CD4-positive, alpha-beta T cell treated with Interleukin-17A for 4 hours (primary cell): ENCODE measurements around the gene BRINP2.

ENCODE experiments used
- DNase-seq: peaks from one replicate; pipeline ENCODE4 v3.0.0-alpha.2; 2020; ENCODE audit warnings: mixed read lengths

Gene BRINP2

GRCh38 chr1:177227978-177228692, 57.4 kb downstream of the BRINP2 start:
- DNase-seq = no peak

DNA sequence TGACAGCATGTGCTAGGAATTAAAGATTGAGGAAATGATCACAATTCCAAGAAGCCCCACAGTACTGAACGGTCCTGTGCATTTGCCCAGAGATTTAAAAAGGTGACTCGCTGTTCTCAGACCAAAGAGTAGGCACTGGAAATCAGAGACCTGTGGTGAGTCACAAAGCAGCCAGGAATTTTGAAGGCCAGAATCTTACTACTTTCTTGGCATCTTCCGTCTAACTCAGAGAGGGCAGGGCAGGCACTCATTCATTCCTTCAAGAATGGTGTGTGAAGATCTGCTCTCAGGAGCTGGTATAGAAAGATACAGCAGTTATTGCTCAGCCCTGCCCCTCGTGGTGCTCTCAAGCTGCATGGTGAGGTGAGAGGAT, 57.9 kb downstream of the BRINP2 start:
- no peak for DNase-seq

DNA sequence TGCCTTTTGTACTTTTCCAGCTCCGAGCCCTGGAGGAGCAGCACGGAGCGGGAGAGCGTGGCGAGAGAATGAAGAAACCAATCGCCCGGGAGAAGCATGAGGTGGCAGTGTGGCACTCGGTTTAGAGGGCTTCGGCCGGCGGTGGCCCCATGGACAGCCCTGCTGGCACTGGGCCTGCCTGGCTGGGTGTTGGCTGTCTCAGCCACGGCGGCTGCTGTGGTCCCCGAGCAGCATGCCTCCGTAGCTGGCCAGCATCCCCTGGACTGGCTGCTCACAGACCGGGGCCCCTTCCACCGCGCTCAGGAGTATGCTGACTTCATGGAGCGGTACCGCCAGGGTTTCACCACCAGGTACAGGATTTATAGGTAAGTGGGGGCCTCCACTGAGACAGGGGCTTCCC, 59.0 kb downstream of the BRINP2 start:
- no peak for DNase-seq

- no peak for DNase-seq
Measured at GRCh38 chr1:177230228-177231016, 59.7 kb downstream of the BRINP2 start.

GRCh38 chr1:177235350-177235749, 64.6 kb downstream of the BRINP2 start:
- DNase-seq = no peak

- DNase-seq = no peak
Measured at GRCh38 chr1:177236962-177237361, 66.2 kb downstream of the BRINP2 start.

GRCh38 chr1:177238967-177239366, 68.2 kb downstream of the BRINP2 start:
- DNase-seq = no peak

DNA sequence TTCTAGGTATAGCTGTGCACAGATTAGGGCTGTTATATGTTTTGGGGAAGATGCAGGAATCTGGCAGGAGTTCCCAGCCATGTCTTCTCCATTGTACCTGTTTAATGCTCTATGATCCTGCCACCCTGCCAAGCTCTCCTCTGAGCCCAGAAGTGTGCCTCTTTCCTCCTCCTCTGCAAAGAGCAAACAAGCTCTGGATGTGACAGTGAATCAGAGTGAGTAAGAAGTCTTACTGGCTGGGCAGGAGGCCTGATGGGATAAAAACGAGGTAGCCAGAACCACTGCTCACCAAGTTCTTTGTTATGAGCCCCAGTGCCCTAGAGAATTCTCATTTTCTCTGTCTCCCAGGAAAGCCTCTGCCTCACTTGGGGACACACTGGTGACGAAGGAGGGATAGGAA, 69.0 kb downstream of the BRINP2 start:
- no peak for DNase-seq

DNA sequence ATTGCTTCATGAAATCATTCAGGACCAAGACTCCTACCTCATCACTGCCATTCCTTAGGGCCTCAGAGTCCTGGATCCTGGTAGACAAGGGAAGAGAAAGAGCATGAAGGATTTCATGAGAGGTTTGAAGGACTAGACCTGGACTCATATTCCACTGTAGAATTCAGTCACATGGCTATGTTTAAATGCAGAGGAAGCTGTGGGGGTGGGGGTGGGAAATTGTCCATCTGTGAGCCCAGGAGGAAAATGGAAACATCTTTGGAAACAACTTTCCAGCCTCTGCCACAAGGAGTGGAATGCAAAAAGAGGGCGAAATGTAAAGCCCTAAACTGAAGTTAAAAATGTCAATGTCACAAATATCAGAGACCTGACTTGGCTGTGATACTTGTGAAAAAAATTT, 73.0 kb downstream of the BRINP2 start:
- no peak for DNase-seq

DNA sequence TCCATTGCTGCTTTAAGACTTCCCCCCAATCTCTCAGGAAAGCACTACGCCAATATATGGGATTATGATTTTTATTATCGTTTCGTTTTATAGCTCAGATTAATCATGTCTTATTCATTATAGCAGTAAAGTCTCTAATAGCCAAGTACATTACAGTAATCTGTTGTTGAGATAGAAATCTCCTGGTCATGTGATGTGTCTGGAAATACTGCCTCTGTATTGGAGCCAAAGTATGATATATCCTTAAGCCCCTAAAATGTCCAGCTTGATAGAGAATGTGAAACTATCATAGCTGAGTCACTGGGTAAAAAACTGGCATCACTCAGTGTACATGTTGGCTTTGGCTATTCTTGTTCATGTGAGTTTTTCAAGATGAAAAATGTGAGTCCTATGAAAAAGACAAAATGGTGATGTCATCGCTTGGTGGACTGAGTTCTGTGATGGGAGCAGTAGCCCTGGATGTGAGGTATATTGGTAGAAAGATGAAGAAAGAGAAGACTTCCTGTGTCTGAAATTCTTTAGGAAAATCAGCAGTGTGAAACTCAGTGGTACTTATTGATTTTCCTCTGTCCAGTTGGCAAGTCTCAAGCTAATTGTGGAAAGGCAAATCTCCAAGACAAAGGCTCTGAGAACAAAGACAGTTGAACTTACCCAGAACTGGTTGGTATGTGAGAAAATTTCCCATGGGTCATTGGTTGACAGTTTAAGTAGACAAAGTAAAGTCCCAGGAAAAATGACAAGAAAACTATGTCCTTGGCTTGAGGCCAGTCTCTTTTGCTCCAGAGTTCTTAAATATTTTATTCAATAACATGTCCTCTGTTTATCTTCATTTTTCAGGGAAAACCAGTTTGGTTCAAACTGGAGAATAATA, 76.2 kb downstream of the BRINP2 start:
- DNase-seq = no peak

DNA sequence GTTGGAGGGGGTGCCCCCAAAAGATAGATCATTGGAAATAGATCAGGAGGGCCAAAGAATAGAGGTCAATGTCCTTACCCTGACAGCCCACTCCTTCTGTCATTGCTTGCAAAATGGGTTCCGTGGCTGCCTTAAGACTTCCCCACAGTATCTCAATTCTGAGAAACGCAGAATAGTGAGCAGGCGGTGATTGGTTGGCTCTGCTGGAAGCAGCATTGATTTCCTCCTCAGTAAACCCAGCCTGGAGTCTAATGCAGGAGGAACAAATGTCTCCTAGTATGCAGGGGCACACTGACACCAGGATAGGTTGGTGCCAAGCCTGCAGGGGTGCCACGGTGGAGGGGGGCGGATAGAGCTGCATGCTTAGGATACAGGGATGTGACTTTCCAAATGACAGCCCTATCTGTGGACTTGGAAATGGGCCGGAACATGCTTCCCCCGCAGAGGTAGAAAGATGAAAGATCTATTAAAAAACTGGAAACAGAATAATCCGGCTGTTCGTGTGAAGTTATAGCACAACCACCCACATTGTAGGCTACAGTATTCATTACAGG, 76.9 kb downstream of the BRINP2 start:
- DNase-seq = no peak

DNA sequence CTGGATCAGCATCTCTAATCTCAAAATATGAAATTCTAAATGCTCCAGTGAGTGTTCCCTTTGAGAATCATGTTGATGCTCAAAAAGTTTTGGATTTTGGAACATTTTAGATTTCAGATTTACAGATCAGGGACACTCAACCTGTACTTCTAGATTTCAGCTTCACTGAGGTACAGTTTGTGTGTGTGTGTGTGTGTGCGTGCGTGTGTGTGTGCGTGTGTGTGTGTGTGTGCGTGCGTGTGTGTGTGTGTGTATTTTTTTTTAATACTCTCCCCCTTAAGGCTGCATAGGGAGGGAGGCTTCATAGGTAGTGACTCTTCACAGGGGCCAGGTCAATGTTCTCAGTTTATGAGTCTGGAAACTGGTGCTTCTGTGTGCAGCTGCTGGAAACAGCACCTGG, 77.5 kb downstream of the BRINP2 start:
- DNase-seq = no peak

GRCh38 chr1:177249231-177249630, 78.5 kb downstream of the BRINP2 start:
- no peak for DNase-seq

GRCh38 chr1:177252877-177253276, 82.1 kb downstream of the BRINP2 start:
- no peak for DNase-seq

DNA sequence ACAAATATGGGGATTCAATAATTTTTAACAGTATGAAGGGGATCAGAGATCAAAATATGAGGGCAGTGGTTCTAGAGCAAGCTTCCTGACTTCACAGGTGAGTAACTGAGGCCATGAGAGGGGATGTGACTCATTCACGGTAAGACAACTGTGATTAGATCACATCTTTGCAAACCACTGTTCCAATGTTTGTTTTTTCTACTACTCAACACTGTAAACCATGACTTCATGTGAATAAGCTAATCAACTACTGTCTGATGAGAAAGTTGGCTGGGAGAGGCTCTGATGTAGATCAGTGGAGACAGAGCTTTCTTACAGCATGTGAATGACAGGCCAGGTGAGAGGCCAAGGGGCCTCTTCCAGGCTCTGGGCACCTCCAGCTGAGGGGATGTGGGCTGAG, 84.7 kb downstream of the BRINP2 start:
- no peak for DNase-seq

DNA sequence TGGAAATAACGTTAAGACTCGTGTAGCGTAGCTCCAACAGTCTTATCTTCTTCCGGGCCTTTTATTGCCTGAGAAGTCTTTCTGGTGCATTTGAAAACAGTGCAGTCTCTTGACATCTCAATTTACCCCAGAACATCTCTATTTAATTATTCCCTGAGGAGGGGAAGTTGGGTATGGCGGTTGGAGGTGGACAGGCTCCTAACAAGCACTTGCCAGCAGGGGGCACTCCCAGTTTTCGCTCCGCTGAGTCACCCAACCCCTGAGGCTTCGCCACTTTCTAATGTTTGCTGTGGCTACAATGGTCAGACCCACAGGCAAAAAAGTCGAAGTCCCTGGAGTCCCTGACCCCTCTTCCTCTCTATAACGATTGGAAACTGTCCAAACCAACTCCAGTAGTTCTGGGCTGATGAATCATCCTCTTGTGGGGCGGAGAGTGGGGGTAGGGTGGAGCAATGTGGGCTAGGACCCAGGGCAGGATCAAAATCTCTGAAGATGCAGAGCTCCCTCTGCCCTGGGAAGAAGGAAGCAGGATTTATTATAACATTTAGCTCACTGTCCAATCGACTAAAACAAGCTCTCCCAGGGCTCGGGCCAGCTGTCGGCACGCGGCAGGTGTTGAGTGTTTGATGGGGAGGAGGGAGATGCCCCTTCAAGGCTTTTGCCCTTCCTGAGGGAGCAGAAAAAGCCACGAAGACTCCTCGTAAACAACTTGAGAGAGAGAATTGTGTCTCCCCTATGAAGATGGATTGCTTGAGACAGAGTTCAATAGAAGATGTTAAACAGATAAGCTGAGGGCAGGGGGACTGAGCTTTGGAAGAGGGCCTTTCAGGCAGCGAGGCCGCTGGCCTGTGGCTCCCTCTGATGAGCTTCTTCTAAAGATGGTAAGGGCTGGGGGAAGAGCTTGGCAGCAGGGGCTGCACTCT, 85.7 kb downstream of the BRINP2 start:
- DNase-seq = no peak

DNA sequence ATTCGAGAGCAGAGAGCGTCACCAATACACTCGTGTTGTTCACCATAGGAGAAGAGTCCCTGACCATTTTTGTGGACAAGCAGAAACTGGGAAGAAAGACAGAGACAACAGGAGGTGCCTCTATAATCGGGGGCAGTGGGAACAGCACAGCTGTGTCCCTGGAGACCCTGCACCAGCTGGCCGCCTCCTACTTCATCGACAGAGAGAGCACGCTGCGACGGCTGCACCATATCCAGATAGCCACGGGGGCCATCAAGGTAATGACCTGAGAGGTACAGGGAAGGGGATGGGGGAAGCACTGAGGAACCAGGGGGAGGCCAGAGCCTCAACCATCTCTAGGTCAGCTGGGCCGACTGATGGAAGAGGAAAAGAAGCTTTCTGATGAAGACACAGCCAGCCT, 86.4 kb downstream of the BRINP2 start:
- no peak for DNase-seq

DNA sequence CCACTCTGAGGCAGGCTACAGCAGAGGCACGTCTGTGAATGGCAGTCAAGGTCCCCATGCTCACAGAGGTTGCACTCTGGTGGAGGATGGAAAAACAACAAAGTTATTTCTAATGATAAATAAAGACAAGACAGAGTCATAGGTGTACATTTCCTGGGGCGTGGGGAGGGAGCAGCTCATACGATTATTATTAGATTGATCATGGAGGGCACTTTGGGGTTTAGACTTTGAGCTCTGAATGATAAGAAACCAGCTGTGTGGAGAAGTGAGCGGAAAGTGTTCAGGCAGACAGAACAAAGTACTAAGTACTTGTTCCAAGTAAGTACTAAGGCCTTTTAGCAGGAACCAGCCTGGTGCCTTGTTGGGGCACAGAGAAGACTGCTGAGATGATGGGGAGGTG, 86.8 kb downstream of the BRINP2 start:
- no peak for DNase-seq

DNA sequence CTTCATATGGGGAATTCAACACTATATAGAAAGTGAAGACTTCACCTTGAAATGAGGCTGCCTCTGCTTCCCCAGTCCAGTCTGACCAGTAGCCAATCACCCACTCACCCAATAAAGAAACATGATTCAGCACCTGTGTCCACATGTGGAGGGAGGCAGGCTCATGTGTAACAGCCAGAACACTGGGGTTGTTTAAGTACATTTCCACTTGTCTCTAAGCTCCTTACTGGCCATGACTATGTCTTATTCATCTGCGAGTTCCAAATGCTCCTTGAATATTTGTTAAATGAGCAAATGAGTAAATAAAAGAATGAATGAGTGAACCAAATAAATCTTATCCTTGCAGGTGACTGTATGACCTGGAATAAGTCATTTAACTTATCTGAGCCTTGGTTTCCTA, 100.1 kb downstream of the BRINP2 start:
- DNase-seq = no peak

DNA sequence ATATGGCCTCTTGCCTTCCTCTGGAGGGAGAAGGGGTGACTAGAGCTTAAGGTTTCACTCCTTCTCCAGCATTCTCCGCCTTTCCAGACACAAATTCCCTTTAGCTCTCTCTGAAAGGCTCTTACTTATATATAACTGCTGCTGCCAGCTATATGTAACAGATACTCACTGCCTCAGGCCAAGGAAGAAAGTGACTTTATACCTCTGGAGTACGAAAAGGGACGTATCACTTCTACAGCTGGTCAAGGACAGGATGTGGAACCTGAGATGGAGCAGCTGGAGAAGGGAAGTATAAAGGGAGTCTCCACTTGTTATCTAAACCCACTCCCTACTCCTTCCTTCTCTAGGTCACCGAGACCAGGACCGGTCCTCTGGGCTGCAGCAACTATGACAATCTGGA, 102.4 kb downstream of the BRINP2 start:
- no peak for DNase-seq

DNA sequence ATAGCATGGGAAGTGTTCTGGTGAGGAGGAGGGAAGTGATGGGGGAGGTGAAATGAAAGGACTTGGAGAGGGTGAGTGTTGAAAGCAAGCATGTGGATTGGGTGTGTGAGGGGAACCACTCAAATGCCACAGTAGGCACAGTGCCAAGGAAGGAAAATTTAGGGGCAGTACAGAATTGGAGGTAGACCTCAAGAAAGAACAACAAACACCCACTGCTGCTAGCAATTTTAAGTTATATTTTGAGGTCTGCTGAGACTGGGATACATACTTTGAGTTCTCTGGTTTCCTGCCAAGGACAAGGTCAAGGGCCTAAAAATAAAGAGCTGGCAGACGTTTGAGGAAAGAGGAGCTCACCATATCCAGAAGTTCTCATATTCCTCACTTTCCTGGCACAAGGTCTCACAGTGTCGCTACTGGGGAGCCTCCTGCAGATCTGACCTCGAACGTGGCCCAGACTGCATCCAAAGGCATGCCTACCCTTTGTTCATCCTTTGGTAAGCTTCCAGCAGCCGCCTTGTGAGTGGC, 104.0 kb downstream of the BRINP2 start:
- no peak for DNase-seq

- DNase-seq = no peak
Measured at GRCh38 chr1:177275736-177276135, 105.0 kb downstream of the BRINP2 start.
